Psoas muscle (tissue), 8 donors: ENCODE measurements around the gene TMC7. TPM values are rescaled to one million over a fixed set of nuclear protein-coding genes. Genes with fewer than 3 reads are reported as not detected.

Experiments
- ATAC-seq, 4 donors: fragments of 200-7000 bp; cut with Tn5 transposase; one replicate each; pipeline ENCODE4 v1.9.1; 2020; ENCODE audit warnings: moderate library complexity in 3 of 4, mild to moderate bottlenecking in 2 of 4
- DNase-seq, 2 donors: peaks; one replicate each; pipeline ENCODE4 v3.0.0-alpha.2; 2020
- H3K27ac ChIP-seq: fragments of 200-600 bp; one replicate; pipeline ENCODE4 v1.8.0; 2022
- H3K27me3 ChIP-seq, 3 donors: fragments of 200-600 bp in 1 of 3; one replicate each; pipeline versions ENCODE4 v1.6.1 to v1.8.0; 2013 to 2022; ENCODE audit warnings: low read length in 2 of 3, mild to moderate bottlenecking in 2 of 3, moderate library complexity in 1 of 3; ENCODE audit not compliant: insufficient read depth in 3 of 3
- H3K36me3 ChIP-seq, 2 donors: fragments of 200-600 bp in 1 of 2; one replicate each; pipeline versions ENCODE4 v1.6.1 to v1.8.0; 2013 to 2022; ENCODE audit warnings: low read depth in 1 of 2, mild to moderate bottlenecking in 1 of 2, moderate library complexity in 1 of 2; ENCODE audit not compliant: insufficient read depth in 1 of 2
- H3K4me1 ChIP-seq: fragments of 200-600 bp; one replicate; pipeline ENCODE4 v1.8.0; 2022
- H3K4me3 ChIP-seq: fragments of 200-600 bp; one replicate; pipeline ENCODE4 v1.8.0; 2022; ENCODE audit warnings: mild to moderate bottlenecking
- H3K9me3 ChIP-seq: fragments of 200-600 bp; one replicate; pipeline ENCODE4 v1.8.0; 2022
- WGBS, 3 donors: extraction: QIAGEN DNeasy Blood & Tissue Kit; methylation state at CpG; one replicate each; pipeline versions ENCODE4 v1.1.6 to v1.1.7; 2013; 5-methylcytosine and 5-hydroxymethylcytosine counted together
- intact Hi-C, 2 donors: fragments of 100-400 bp; cut with DNase I; formaldehyde crosslinking; loops; one replicate each; pipeline versions ENCODE4 v1.11.0 to v1.14.2; 2022
- polyA plus RNA-seq, 3 donors: library from polyadenylated mRNA; stranded (reverse); fragments of 200-250 nt; gene quantifications; one replicate each; pipeline ENCODE4 v1.2.3, GENCODE V29; 2013
- total RNA-seq, 4 donors: library from RNA; stranded (reverse); fragmentation: NEBNext Ultra II Directional in 2 of 4; extraction: Animal tissue kit (Norgen Biotek cat#: 25700) in 2 of 4; gene quantifications; one replicate each; pipeline versions ENCODE4 v1.2.1 to v1.2.4, GENCODE V29; 2021 to 2023
- TF ChIP-seq, protein P1 (sequence below): fragments of 200-600 bp; IDR thresholded peaks from one replicate; pipeline ENCODE4 v1.8.0; 2022; ENCODE audit warnings: antibody characterized with exemption
- donor health status: healthy with polysubstance abuse.
- donor health status: DM: no; HTN: no; CAD: no; lungs with moderate emphysema.
- donor health status: Bipolar disorder and iron deficiency.
- donor health status: healthy.
- donor health status: DM: yes; HTN: yes; CAD: no.
- donor health status: DM: no; HTN: no; CAD: no.
- donor health status: DM: no; HTN: no; CAD: no.
- donor health status: DM: yes; HTN: yes; CAD: no.

TMC7 gene
- total and polyA plus RNA-seq, 7 donors = 0.32 to 1.8 (median 0.60) TPM

DNA sequence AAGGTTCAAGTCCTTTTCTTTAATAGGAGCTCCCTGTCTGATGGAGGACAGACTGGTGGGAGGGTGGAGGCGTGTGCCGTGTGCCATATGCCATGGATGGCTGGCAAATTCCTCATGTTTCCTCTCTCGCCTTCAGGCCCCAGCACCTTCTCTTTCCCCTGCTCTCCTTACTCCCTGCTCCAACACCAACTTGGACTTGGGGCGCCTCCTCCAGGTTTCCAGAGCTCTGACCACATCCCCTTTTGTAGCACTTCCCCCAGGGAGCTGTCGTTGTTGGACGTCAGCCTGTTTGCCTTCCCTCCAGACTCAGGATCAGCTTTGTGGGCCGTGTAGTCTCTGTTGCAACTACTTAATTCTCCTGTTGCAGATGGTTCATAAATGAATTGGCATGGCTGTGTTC, 30.7 kb downstream of the TMC7 start:
- TF ChIP-seq, protein P1, sequence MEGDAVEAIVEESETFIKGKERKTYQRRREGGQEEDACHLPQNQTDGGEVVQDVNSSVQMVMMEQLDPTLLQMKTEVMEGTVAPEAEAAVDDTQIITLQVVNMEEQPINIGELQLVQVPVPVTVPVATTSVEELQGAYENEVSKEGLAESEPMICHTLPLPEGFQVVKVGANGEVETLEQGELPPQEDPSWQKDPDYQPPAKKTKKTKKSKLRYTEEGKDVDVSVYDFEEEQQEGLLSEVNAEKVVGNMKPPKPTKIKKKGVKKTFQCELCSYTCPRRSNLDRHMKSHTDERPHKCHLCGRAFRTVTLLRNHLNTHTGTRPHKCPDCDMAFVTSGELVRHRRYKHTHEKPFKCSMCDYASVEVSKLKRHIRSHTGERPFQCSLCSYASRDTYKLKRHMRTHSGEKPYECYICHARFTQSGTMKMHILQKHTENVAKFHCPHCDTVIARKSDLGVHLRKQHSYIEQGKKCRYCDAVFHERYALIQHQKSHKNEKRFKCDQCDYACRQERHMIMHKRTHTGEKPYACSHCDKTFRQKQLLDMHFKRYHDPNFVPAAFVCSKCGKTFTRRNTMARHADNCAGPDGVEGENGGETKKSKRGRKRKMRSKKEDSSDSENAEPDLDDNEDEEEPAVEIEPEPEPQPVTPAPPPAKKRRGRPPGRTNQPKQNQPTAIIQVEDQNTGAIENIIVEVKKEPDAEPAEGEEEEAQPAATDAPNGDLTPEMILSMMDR = no peak
- Histone ChIP-seq H3K9me3 (peaks cover 10% of the 10 kb centered on the region), H3K4me1 (no peaks in the 10 kb centered on the region), H3K27ac (no peak overlapping the region), H3K36me3 (peaks cover 0 to 5% of the 10 kb centered on the region in 2 donors), H3K4me3 (no peak overlapping the region), H3K27me3 (no peaks in the 10 kb centered on the region)
- WGBS, 3 donors = 50 to 59% (median 55%) methylated on average over 7 of the region's 7 CpGs
- intact Hi-C loops = no loop called here
- ATAC-seq = no peak
- DNase-seq = no peak

DNA sequence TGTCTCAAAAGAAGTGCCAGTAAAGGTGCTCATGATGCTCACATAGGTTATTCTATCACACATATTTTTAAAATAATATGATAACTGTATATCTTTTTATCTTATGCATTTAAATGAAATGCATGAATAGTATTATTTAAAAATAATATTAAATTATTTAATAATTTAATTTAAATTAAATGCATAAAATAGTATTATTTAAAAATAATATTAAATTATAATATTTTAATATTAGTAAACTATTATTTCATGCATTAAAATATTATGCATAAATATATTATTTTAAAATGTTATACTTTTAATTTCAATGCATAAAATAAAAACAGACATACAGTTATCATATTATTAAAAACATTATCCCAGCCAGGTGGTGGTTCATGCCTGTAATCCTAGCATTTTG, 33.4 kb downstream of the TMC7 start:
- Histone ChIP-seq H3K4me3 (no peak overlapping the region), H3K4me1 (no peaks in the 10 kb centered on the region), H3K36me3 (peaks cover 0 to 5% of the 10 kb centered on the region in 2 donors), H3K27me3 (no peaks in the 10 kb centered on the region), H3K9me3 (no peaks in the 10 kb centered on the region), H3K27ac (no peak overlapping the region)
- TF ChIP-seq, protein P1 = no peak
- ATAC-seq (no peak), DNase-seq (no peak)
- intact Hi-C loops = no loop called here

DNA sequence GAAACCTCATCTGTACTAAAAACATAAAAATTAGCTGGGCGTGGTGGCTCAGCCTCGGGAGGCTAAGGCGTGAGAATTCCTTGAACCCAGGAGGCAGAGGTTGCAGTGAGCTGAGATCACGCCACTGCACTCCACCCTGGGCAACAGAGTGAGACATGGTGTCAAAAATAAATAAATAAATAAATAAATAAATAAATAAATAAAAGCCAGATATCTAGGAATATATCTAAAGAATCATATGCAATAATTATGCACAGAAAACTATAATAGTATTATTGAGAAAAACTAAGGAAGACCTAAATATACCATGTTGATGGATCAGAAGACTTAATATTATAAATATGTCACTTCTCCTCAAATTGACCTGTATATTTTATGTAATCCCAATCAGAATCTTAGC, 37.0 kb downstream of the TMC7 start:
- Histone ChIP-seq H3K9me3 (no peaks in the 10 kb centered on the region), H3K36me3 (peaks cover 0 to 10% of the 10 kb centered on the region in 2 donors), H3K27me3 (no peaks in the 10 kb centered on the region), H3K4me3 (no peak overlapping the region), H3K4me1 (no peaks in the 10 kb centered on the region), H3K27ac (no peak overlapping the region)
- 86 to 92% (median 90%) methylated on average over 4 of the region's 4 CpGs for WGBS, 3 donors
- intact Hi-C loops = no loop called here
- DNase-seq = no peak
- no peak for ATAC-seq
- TF ChIP-seq, protein P1 = no peak

GRCh38 chr16:19021747-19022146, 38.0 kb downstream of the TMC7 start:
- WGBS, 3 donors = 87 to 90% (median 88%) methylated on average over 4 of the region's 4 CpGs
- DNase-seq = no peak
- Histone ChIP-seq H3K36me3 (peaks cover 0 to 6% of the 10 kb centered on the region in 2 donors), H3K27me3 (no peaks in the 10 kb centered on the region), H3K4me1 (no peaks in the 10 kb centered on the region), H3K27ac (no peak overlapping the region), H3K4me3 (no peak overlapping the region), H3K9me3 (no peaks in the 10 kb centered on the region)
- no peak for ATAC-seq
- TF ChIP-seq, protein P1 = no peak
- intact Hi-C loops = no loop called here

GRCh38 chr16:19027416-19027815, 43.7 kb downstream of the TMC7 start:
- Histone ChIP-seq H3K4me1 (no peaks in the 10 kb centered on the region), H3K27ac (no peak overlapping the region), H3K9me3 (no peaks in the 10 kb centered on the region), H3K36me3 (peaks cover 0 to 5% of the 10 kb centered on the region in 2 donors), H3K4me3 (no peak overlapping the region), H3K27me3 (no peaks in the 10 kb centered on the region)
- 54 to 57% (median 57%) methylated on average over 3 of the region's 3 CpGs for WGBS, 3 donors
- DNase-seq (no peak), ATAC-seq (no peak)
- TF ChIP-seq, protein P1 = no peak
- intact Hi-C loops = no loop called here
